ENCODE data around the gene AKT2. TPM values are rescaled to one million over a fixed set of nuclear protein-coding genes. Genes with fewer than 3 reads are reported as not detected.

AKT2 gene
- total and polyA plus RNA-seq, 12 donors = 49.2 to 195 (median 113) TPM

DNA sequence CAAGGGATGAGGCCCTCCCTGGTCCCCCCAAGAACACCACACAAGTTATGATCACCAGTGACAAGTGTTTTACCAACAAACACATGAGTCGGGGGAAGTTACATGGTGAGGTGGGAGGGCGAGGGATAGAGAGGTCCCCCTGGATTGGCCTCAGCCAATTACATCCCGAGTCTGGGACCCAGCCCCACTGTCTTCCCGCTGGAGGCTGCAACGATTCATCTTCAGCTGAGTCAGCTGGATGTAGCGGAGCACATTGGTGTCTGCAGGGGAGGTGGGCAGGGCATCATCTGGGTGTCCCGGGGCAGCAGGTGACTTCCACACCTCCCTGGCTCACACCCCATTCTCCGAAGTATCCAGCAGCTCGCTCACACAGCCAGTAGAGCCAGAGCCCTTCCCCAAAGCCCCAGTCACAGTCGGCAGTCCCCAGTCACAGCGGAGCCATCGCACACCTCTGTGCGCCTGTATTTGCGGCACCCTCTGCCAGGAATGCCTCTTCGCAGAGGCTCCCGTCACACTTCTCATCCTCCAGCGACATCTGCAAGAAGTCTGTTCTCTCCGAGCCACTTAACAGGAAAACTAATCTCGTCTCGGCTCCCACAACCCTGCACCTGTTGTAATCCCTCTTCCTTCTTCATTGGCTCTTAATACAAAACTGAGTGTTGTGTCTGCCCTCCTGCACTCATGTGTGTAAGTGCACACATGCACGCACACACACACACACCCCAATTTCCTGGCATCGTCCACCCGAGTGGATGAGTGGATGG, 69.0 kb downstream of the AKT2 start:
- WGBS, 4 donors = 38 to 46% (median 46%) methylated on average over 16 to 23 of the region's 23 CpGs
- H3K27me3 ChIP-seq = peaks cover 28% of the 10 kb centered on the region
- no peaks in the 10 kb centered on the region for H3K9me3 ChIP-seq (replicated peaks in 1 of 3)
- H3K27ac ChIP-seq = no peak overlapping the region
- intact Hi-C loops (cut with DNase I) = loop anchor here in 1 of 2 donors (10.0 kb wide), 1 partner anchor 71 kb away; no protein-coding TSS in a partner anchor
- no peak for TF ChIP-seq POLR2A (IDR thresholded peaks at IDR 0.05)
- TF ChIP-seq, protein P1, sequence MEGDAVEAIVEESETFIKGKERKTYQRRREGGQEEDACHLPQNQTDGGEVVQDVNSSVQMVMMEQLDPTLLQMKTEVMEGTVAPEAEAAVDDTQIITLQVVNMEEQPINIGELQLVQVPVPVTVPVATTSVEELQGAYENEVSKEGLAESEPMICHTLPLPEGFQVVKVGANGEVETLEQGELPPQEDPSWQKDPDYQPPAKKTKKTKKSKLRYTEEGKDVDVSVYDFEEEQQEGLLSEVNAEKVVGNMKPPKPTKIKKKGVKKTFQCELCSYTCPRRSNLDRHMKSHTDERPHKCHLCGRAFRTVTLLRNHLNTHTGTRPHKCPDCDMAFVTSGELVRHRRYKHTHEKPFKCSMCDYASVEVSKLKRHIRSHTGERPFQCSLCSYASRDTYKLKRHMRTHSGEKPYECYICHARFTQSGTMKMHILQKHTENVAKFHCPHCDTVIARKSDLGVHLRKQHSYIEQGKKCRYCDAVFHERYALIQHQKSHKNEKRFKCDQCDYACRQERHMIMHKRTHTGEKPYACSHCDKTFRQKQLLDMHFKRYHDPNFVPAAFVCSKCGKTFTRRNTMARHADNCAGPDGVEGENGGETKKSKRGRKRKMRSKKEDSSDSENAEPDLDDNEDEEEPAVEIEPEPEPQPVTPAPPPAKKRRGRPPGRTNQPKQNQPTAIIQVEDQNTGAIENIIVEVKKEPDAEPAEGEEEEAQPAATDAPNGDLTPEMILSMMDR (IDR thresholded peaks at IDR 0.05) = no peak
- no peaks in the 10 kb centered on the region for H3K36me3 ChIP-seq (replicated peaks in 1 of 2)
- H3K4me1 ChIP-seq (replicated peaks in 1 of 2) = peaks cover 0 to 6% of the 10 kb centered on the region in 2 donors
- DNase-seq = no peak
- H3K4me3 ChIP-seq = no peak overlapping the region

DNA sequence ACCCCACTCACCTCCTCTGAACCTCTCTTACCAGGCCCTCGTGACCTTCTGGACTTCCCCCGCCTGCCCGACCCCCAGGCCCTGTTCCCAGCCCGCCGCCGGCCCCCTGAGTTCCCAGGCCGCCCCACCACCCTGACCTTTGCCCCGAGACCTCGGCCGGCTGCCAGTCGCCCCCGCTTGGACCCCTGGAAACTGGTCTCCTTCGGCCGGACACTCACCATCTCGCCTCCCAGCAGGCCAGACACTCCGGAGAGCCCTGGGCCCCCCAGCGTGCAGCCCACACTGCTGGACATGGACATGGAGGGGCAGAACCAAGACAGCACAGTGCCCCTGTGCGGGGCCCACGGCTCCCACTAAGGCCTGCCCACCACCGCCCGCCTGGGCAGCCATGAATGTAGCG, 70.2 kb downstream of the AKT2 start:
- 72 to 79% (median 75%) methylated on average over 8 to 22 of the region's 22 CpGs for WGBS, 4 donors
- H3K4me1 ChIP-seq (replicated peaks in 1 of 2) = peaks cover 0 to 6% of the 10 kb centered on the region in 2 donors
- peaks cover 28% of the 10 kb centered on the region for H3K27me3 ChIP-seq
- no peak overlapping the region for H3K4me3 ChIP-seq
- no peak for DNase-seq
- H3K36me3 ChIP-seq (replicated peaks in 1 of 2) = peaks cover 0 to 7% of the 10 kb centered on the region in 2 donors
- H3K27ac ChIP-seq = no peak overlapping the region
- H3K9me3 ChIP-seq (replicated peaks in 1 of 3) = no peaks in the 10 kb centered on the region
- TF ChIP-seq, protein P1 (IDR thresholded peaks at IDR 0.05) = no peak
- TF ChIP-seq POLR2A (IDR thresholded peaks at IDR 0.05) = no peak
- intact Hi-C loops (cut with DNase I) = loop anchor here in 1 of 2 donors (10.0 kb wide), 1 partner anchor 70 kb away; no protein-coding TSS in a partner anchor

DNA sequence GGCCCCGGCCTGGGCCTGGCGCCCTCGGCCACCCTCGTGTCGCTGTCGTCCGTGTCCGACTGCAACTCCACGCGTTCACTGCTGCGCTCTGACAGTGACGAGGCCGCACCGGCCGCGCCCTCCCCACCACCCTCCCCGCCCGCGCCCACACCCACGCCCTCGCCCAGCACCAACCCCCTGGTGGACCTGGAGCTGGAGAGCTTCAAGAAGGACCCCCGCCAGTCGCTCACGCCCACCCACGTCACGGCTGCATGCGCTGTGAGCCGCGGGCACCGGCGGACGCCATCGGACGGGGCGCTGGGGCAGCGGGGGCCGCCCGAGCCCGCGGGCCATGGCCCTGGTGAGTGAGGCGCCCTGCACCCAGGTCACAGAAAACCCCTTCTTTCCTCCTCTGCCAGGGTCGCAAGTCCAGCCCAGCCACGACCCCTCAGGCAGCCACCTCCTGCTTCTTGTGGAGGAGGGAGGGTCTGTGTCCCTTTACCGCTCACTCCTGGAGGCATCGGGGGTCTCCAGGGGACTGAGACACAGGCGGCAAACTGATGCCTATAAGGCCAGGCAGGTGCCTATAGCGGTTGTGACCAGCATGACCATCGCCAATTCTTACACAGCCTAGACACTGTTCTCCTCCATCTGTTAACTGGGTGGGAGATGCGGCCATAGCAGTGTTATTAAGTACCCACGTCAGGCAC, 71.1 kb downstream of the AKT2 start:
- intact Hi-C loops (cut with DNase I) = loop anchor here in 1 of 2 donors (10.0 kb wide), 1 partner anchor 69 kb away; no protein-coding TSS in a partner anchor
- no peak for DNase-seq
- H3K36me3 ChIP-seq (replicated peaks in 1 of 2) = peaks cover 0 to 15% of the 10 kb centered on the region in 2 donors
- H3K4me1 ChIP-seq (replicated peaks in 1 of 2) = peaks cover 0 to 6% of the 10 kb centered on the region in 2 donors
- H3K9me3 ChIP-seq (replicated peaks in 1 of 3) = no peaks in the 10 kb centered on the region
- no peak overlapping the region for H3K4me3 ChIP-seq
- TF ChIP-seq, protein P1 (IDR thresholded peaks at IDR 0.05) = no peak
- TF ChIP-seq POLR2A (IDR thresholded peaks at IDR 0.05) = no peak
- H3K27me3 ChIP-seq = peaks cover 28% of the 10 kb centered on the region
- no peak overlapping the region for H3K27ac ChIP-seq
- 91 to 97% (median 93%) methylated on average over 15 to 50 of the region's 50 CpGs for WGBS, 4 donors

DNA sequence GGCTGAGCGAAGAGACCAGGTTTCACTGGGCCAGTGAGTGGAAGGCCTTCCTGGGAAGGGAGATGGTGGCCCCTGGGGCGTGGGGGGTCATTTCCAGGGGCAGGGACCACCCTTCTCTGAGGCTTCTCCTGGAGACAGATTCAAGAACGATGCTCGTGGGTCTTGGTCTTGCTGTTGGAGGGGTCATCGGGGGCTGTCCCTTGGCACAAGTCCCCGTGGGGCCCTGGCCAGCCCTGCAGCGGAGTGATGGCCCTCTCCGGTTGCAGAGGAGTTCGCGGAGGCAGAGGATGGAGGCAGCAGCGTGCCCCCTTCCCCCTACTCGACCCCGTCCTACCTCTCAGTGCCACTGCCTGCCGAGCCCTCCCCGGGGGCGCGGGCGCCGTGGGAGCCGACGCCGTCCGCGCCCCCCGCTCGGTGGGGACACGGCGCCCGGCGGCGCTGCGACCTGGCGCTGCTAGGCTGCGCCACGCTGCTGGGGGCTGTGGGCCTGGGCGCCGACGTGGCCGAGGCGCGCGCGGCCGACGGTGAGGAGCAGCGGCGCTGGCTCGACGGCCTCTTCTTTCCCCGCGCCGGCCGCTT, 71.8 kb downstream of the AKT2 start:
- intact Hi-C loops (cut with DNase I) = loop anchor here in 1 of 2 donors (10.0 kb wide), 1 partner anchor 69 kb away; no protein-coding TSS in a partner anchor
- WGBS, 4 donors = 90 to 97% (median 90%) methylated on average over 23 to 53 of the region's 53 CpGs
- H3K36me3 ChIP-seq (replicated peaks in 1 of 2) = peaks cover 0 to 20% of the 10 kb centered on the region in 2 donors
- peaks cover 25% of the 10 kb centered on the region for H3K27me3 ChIP-seq
- H3K4me1 ChIP-seq (replicated peaks in 1 of 2) = peaks cover 0 to 6% of the 10 kb centered on the region in 2 donors
- no peak overlapping the region for H3K4me3 ChIP-seq
- no peak for DNase-seq
- H3K27ac ChIP-seq = no peak overlapping the region
- TF ChIP-seq, protein P1 (IDR thresholded peaks at IDR 0.05) = no peak
- no peak for TF ChIP-seq POLR2A (IDR thresholded peaks at IDR 0.05)
- no peaks in the 10 kb centered on the region for H3K9me3 ChIP-seq (replicated peaks in 1 of 3)

Measured in adrenal gland (tissue), 12 donors.